ENCODE results near the gene ABCC1. TPM values are rescaled to one million over a fixed set of nuclear protein-coding genes. Genes with fewer than 3 reads are reported as not detected.
"Not testable (repeated sequence)": the region's sequence is repeated elsewhere in the genome, so short reads cannot be mapped to it uniquely, and the experiment has no call there.

Gene ABCC1
- total RNA-seq, 1 experiment from 2014 or later = 56.4 TPM

GRCh38 chr16:16104804-16105141, 155.4 kb downstream of the ABCC1 start:
- no CpG with 5 or more reads among the region's 21 CpGs for WGBS (ENCODE audit: extremely low coverage, insufficient read length, low lambda C conversion rate)
- not testable (repeated sequence) for H3K27ac Mint-ChIP-seq, H3K4me1 Mint-ChIP-seq

More at GRCh38 chr16:16104804-16105141, 155.4 kb downstream of the ABCC1 start:
- H4K8ac ChIP-seq (replicated peaks; ENCODE audit: insufficient read length, low read depth, low read length); H3K79me2 ChIP-seq (ENCODE audit: insufficient read depth, low read length); H2BK12ac ChIP-seq (ENCODE audit: insufficient read length, low read depth, low read length); H2BK15ac ChIP-seq (ENCODE audit: low read depth, low read length); H3K27ac ChIP-seq (ENCODE audit: insufficient read length, low read depth, low read length); H3K4me2 ChIP-seq (ENCODE audit: insufficient read depth, insufficient read length, low read length); H3K4me3 Mint-ChIP-seq; H2BK120ac ChIP-seq (ENCODE audit: low read depth, low read length, poor library complexity, severe bottlenecking); H3K9me3 ChIP-seq (ENCODE audit: control insufficient read depth, low read depth, low read length); H3K9ac ChIP-seq (ENCODE audit: extremely low read depth, insufficient read length, low read length); H3K23ac ChIP-seq (ENCODE audit: insufficient read length, low read depth, low read length); H3K4me1 ChIP-seq (ENCODE audit: insufficient read depth, low read length); H3K27me3 ChIP-seq (ENCODE audit: insufficient read depth, low read length); H4K20me1 ChIP-seq (ENCODE audit: control insufficient read depth, insufficient read depth, insufficient read length); H3K56ac ChIP-seq (ENCODE audit: insufficient read length, low read depth, low read length); H3K4ac ChIP-seq (ENCODE audit: low read depth, low read length); H3K27me3 Mint-ChIP-seq (ENCODE audit: low read depth); H4K5ac ChIP-seq (ENCODE audit: insufficient read length, low read depth, low read length); H4K91ac ChIP-seq (ENCODE audit: insufficient read length, low read depth, low read length); H2AK5ac ChIP-seq (ENCODE audit: insufficient read length, low read length); DNase-seq; H3K23me2 ChIP-seq (ENCODE audit: insufficient read length, low read depth, low read length, poor library complexity, severe bottlenecking); H2BK20ac ChIP-seq (ENCODE audit: low read depth, low read length, poor library complexity, severe bottlenecking); H3K18ac ChIP-seq (ENCODE audit: insufficient read length, low read depth, low read length); H2AFZ ChIP-seq (ENCODE audit: low read length); H3T11ph ChIP-seq (ENCODE audit: low read length); H3K79me1 ChIP-seq (ENCODE audit: insufficient read depth, low read depth, low read length, poor library complexity, severe bottlenecking); H3K9me3 Mint-ChIP-seq; H2BK5ac ChIP-seq (ENCODE audit: insufficient read length, low read length); H3K14ac ChIP-seq (ENCODE audit: insufficient read depth, low read length): not testable (repeated sequence)
- H3K36me3 Mint-ChIP-seq (ENCODE audit: insufficient read depth in 1 of 3, low read depth in 3 of 3) = peaks cover 37 to 68% (median 68%) of the 10 kb centered on the region in 3 experiments; a peak in 6 of 7 replicates
